HG02623 (cell line): ENCODE data around the gene ERICH4.

ENCODE experiments used
- ATAC-seq: cut with Tn5 transposase; IDR thresholded peaks from one replicate; pipeline ENCODE4 v1.9.1; 2021; ENCODE audit warnings: moderate library complexity; ENCODE audit not compliant: unreplicated experiment

ERICH4 gene

GRCh38 chr19:41413947-41414346, 29.0 kb upstream of the ERICH4 start:
- no peak for ATAC-seq

- ATAC-seq, result no peak
These were observed 28.5 kb upstream of the ERICH4 start for GRCh38 chr19:41414461-41414860.

GRCh38 chr19:41415154-41415571, 27.8 kb upstream of the ERICH4 start:
- no peak for ATAC-seq

- no peak for ATAC-seq
These were observed 26.7 kb upstream of the ERICH4 start for GRCh38 chr19:41416194-41416674.

GRCh38 chr19:41420101-41420880, 22.7 kb upstream of the ERICH4 start:
- no peak for ATAC-seq

- no peak for ATAC-seq
These were observed 21.6 kb upstream of the ERICH4 start for GRCh38 chr19:41421314-41421713.

- ATAC-seq, result no peak
These were observed 21.0 kb upstream of the ERICH4 start for GRCh38 chr19:41421973-41422372.

- ATAC-seq, result no peak
These were observed 20.5 kb upstream of the ERICH4 start for GRCh38 chr19:41422456-41422855.

GRCh38 chr19:41422955-41423354, 20.0 kb upstream of the ERICH4 start:
- ATAC-seq, result no peak

GRCh38 chr19:41424335-41425173, 18.4 kb upstream of the ERICH4 start:
- no peak for ATAC-seq

GRCh38 chr19:41425174-41426115, 17.5 kb upstream of the ERICH4 start:
- no peak for ATAC-seq

GRCh38 chr19:41426116-41426841, 16.7 kb upstream of the ERICH4 start:
- ATAC-seq, result no peak

- no peak for ATAC-seq
These were observed 15.9 kb upstream of the ERICH4 start, which contains the start of gene B3GNT8 for GRCh38 chr19:41426952-41427646. Gene B3GNT8, minus strand, starts transcription at chr19:41427374. Its CDS starts 596 bp downstream, at chr19:41426778.

- ATAC-seq, result no peak
These were observed 15.1 kb upstream of the ERICH4 start for GRCh38 chr19:41427647-41428480.

GRCh38 chr19:41428481-41428859, 14.5 kb upstream of the ERICH4 start:
- ATAC-seq, result no peak

GRCh38 chr19:41430922-41431321, 12.0 kb upstream of the ERICH4 start:
- no peak for ATAC-seq

- no peak for ATAC-seq
These were observed 11.2 kb upstream of the ERICH4 start for GRCh38 chr19:41431426-41432386.
